NCI-H2227 treated with DMSO at 0.1 percent for 48 hours (cell line): ENCODE data around the gene AMOTL1.
"Not testable (repeated sequence)": the region's sequence is repeated elsewhere in the genome, so short reads cannot be mapped to it uniquely, and the experiment has no call there.

Experiments used
- DNase-seq: peaks from one replicate; lab custom pipeline; 2025; lab: John Stamatoyannopoulos, UW

Gene AMOTL1

GRCh38 chr11:94771390-94771789 is 3.2 kb downstream of the AMOTL1 start:
- no peak for DNase-seq

GRCh38 chr11:94771951-94772350 is 3.8 kb downstream of the AMOTL1 start:
- DNase-seq, result no peak

- no peak for DNase-seq
Measured at GRCh38 chr11:94773842-94774241, 5.7 kb downstream of the AMOTL1 start.

- DNase-seq, result no peak
Measured at GRCh38 chr11:94774345-94774744, 6.2 kb downstream of the AMOTL1 start.

- DNase-seq, result no peak
Measured at GRCh38 chr11:94775567-94776327, 7.6 kb downstream of the AMOTL1 start.

- peak; percentile 7 for DNase-seq
Measured at GRCh38 chr11:94776351-94777321, 8.5 kb downstream of the AMOTL1 start.

- DNase-seq, result no peak
Measured at GRCh38 chr11:94780432-94780831, 12.3 kb downstream of the AMOTL1 start.

- no peak for DNase-seq
Measured at GRCh38 chr11:94781837-94782236, 13.7 kb downstream of the AMOTL1 start.

GRCh38 chr11:94782446-94782845 is 14.3 kb downstream of the AMOTL1 start:
- DNase-seq, result no peak

GRCh38 chr11:94784884-94785283 is 16.7 kb downstream of the AMOTL1 start:
- DNase-seq, result no peak

- DNase-seq, result peak; percentile 43
Measured at GRCh38 chr11:94785509-94785908, 17.4 kb downstream of the AMOTL1 start.

GRCh38 chr11:94786264-94787126 is 18.3 kb downstream of the AMOTL1 start:
- DNase-seq, result peak; percentile 15

- DNase-seq, result no peak
Measured at GRCh38 chr11:94787801-94788200, 19.6 kb downstream of the AMOTL1 start.

- DNase-seq, result no peak
Measured at GRCh38 chr11:94788396-94788795, 20.2 kb downstream of the AMOTL1 start.

GRCh38 chr11:94790197-94790596 is 22.0 kb downstream of the AMOTL1 start:
- DNase-seq, result no peak

- DNase-seq, result no peak
Measured at GRCh38 chr11:94790661-94791180, 22.6 kb downstream of the AMOTL1 start.

- DNase-seq, result no peak
Measured at GRCh38 chr11:94791216-94791889, 23.2 kb downstream of the AMOTL1 start.

GRCh38 chr11:94791942-94792341 is 23.8 kb downstream of the AMOTL1 start:
- not testable (repeated sequence) for DNase-seq

- DNase-seq, result no peak
Measured at GRCh38 chr11:94792451-94792850, 24.3 kb downstream of the AMOTL1 start.

- no peak for DNase-seq
Measured at GRCh38 chr11:94793002-94793401, 24.8 kb downstream of the AMOTL1 start.

- DNase-seq, result no peak
Measured at GRCh38 chr11:94793822-94794221, 25.7 kb downstream of the AMOTL1 start.
